Non-pigmented ciliary epithelial cell (primary cell): ENCODE results near the gene VPS8.

ENCODE experiments used
- DNase-seq: peaks from one replicate; pipeline ENCODE4 v3.0.0-alpha.2; 2010; ENCODE audit warnings: low read depth

The VPS8 gene

GRCh38 chr3:184781801-184782200, 30.2 kb upstream of the VPS8 start:
- no peak for DNase-seq

- DNase-seq = no peak
These were observed 28.6 kb upstream of the VPS8 start for GRCh38 chr3:184783319-184783718.

GRCh38 chr3:184784731-184785500, 27.1 kb upstream of the VPS8 start:
- no peak for DNase-seq

- no peak for DNase-seq
These were observed 26.1 kb upstream of the VPS8 start for GRCh38 chr3:184785890-184786279.

GRCh38 chr3:184786280-184786941, 25.6 kb upstream of the VPS8 start:
- DNase-seq = peak; percentile 57

GRCh38 chr3:184788751-184789150, 23.2 kb upstream of the VPS8 start:
- no peak for DNase-seq

GRCh38 chr3:184789314-184789998, 22.5 kb upstream of the VPS8 start:
- DNase-seq = no peak

- no peak for DNase-seq
These were observed 20.8 kb upstream of the VPS8 start for GRCh38 chr3:184791171-184791570.

- DNase-seq = no peak
These were observed 16.3 kb upstream of the VPS8 start for GRCh38 chr3:184795522-184796190.

- DNase-seq = no peak
These were observed 15.4 kb upstream of the VPS8 start for GRCh38 chr3:184796551-184796950.

GRCh38 chr3:184796954-184797353, 15.0 kb upstream of the VPS8 start:
- no peak for DNase-seq

GRCh38 chr3:184798120-184798519, 13.8 kb upstream of the VPS8 start:
- no peak for DNase-seq

GRCh38 chr3:184800349-184800930, 11.5 kb upstream of the VPS8 start:
- no peak for DNase-seq

- no peak for DNase-seq
These were observed 10.7 kb upstream of the VPS8 start for GRCh38 chr3:184801241-184801785.

GRCh38 chr3:184802150-184802549, 9.8 kb upstream of the VPS8 start:
- DNase-seq = no peak

- DNase-seq = no peak
These were observed 7.2 kb upstream of the VPS8 start for GRCh38 chr3:184804801-184805200.

GRCh38 chr3:184805351-184806038, 6.5 kb upstream of the VPS8 start:
- no peak for DNase-seq

GRCh38 chr3:184806567-184807271, 5.2 kb upstream of the VPS8 start:
- DNase-seq = no peak

GRCh38 chr3:184807549-184807948, 4.4 kb upstream of the VPS8 start:
- no peak for DNase-seq

GRCh38 chr3:184808021-184808420, 3.9 kb upstream of the VPS8 start:
- DNase-seq = no peak

- no peak for DNase-seq
These were observed 1.8 kb upstream of the VPS8 start for GRCh38 chr3:184810146-184810545.
